Activated CD4-positive, alpha-beta memory T cell treated with anti-CD3 and anti-CD28 coated beads for 36 hours (primary cell): ENCODE results near the gene ARHGAP18. TPM values are rescaled to one million over a fixed set of nuclear protein-coding genes. Genes with fewer than 3 reads are reported as not detected.

Experiments used
- CTCF ChIA-PET: fragments of 350-600 bp; sonication (Branson Sonifier 250); formaldehyde crosslinking; loops from one replicate; lab custom pipeline; 2021; ENCODE audit warnings: antibody characterized with exemption, inconsistent platforms; lab: Charles Lee
- POLR2A ChIA-PET: fragments of 350-600 bp; sonication (Branson Sonifier 250); formaldehyde crosslinking; loops from one replicate; lab custom pipeline; 2021; ENCODE audit warnings: antibody characterized with exemption; lab: Charles Lee
- DNase-seq: peaks from one replicate; pipeline ENCODE4 v3.0.0-alpha.2; 2020
- H3K27ac Mint-ChIP-seq: one replicate; pipeline ENCODE4 v1.8.0; 2021; ENCODE audit warnings: mixed read lengths
- H3K27me3 Mint-ChIP-seq: one replicate; pipeline ENCODE4 v1.8.0; 2021; ENCODE audit warnings: mixed read lengths
- H3K36me3 Mint-ChIP-seq: one replicate; pipeline ENCODE4 v1.8.0; 2021; ENCODE audit warnings: mixed read lengths
- H3K4me1 Mint-ChIP-seq: one replicate; pipeline ENCODE4 v1.8.0; 2021; ENCODE audit warnings: low read depth, mixed read lengths
- H3K4me3 Mint-ChIP-seq: one replicate; pipeline ENCODE4 v1.8.0; 2021; ENCODE audit warnings: mild to moderate bottlenecking, mixed read lengths
- H3K9me3 Mint-ChIP-seq: one replicate; pipeline ENCODE4 v1.8.0; 2021; ENCODE audit warnings: mixed read lengths
- intact Hi-C: fragments of 100-400 bp; cut with micrococcal nuclease; formaldehyde crosslinking; loops from one replicate; pipeline ENCODE4 v1.15.1; 2023
- total RNA-seq, 2 experiments: library from RNA; stranded (reverse); gene quantifications; one replicate each; pipeline ENCODE4 v1.2.3, GENCODE V29; 2021

The ARHGAP18 gene
- total RNA-seq, 2 experiments from 2014 or later, result 7.0 to 9.2 TPM

DNA sequence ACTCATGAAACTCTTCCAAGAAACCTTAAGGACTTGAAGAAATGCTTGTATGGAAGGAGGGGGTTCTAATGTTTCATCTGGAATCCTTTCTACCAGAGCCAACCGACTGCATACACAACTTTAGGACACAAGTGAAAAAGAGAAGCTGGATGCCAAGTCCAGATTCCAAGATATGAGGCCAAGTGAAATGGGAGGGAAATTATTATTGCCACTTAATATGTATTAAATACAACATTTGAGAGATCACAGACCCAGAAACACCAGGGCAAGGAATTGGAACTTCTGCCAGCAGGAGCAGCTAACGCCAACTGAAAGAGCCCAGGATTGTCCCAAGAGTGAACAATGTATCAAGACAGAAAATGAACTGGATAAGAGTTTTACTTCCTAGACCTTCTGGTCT, 144.2 kb downstream of the ARHGAP18 start:
- no peak for DNase-seq
- ChIA-PET CTCF (interaction anchor here (1.1 to 4.2 kb wide), 7 partner anchors 9 to 237 kb away, joined by 3 to 55 read pairs (median 5); no protein-coding TSS in a partner anchor), POLR2A (interaction anchor here (0.8 to 1.3 kb wide), 2 partner anchors 17 to 182 kb away, joined by 3 read pairs; no protein-coding TSS in a partner anchor)
- Mint-ChIP-seq H3K9me3 (peaks cover 8% of the 10 kb centered on the region), H3K4me1 (no peaks in the 10 kb centered on the region), H3K4me3 (no peak overlapping the region), H3K36me3 (peaks cover under 1% of the 10 kb centered on the region), H3K27ac (no peak overlapping the region), H3K27me3 (no peaks in the 10 kb centered on the region)
- intact Hi-C loops, result no loop called here

DNA sequence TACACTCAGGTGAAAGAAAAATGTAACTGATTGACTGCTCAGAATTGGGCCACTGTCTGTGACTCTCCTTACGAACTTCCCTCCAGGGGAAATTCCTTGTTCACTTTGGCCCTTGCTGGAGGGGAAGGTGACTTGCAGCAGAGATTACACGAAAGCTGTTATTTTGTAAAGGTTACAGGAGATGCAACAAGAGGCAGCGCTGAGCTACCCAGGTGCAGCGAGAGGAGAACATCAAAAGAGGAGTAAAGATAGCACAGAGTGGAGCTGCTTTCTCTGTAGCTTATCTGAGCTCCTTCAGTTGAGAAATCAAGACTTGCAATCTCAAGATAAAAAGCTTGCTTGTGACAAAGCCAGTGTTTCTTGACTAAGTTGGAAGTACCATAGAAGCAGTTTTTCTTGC, 144.6 kb downstream of the ARHGAP18 start:
- H3K4me1 Mint-ChIP-seq, result no peaks in the 10 kb centered on the region
- no peaks in the 10 kb centered on the region for H3K36me3 Mint-ChIP-seq
- H3K4me3 Mint-ChIP-seq, result no peak overlapping the region
- no peaks in the 10 kb centered on the region for H3K27me3 Mint-ChIP-seq
- no peak overlapping the region for H3K27ac Mint-ChIP-seq
- intact Hi-C loops, result no loop called here
- ChIA-PET CTCF (interaction anchor here (1.1 to 4.2 kb wide), 7 partner anchors 10 to 237 kb away, joined by 3 to 55 read pairs (median 5); no protein-coding TSS in a partner anchor), POLR2A (interaction anchor here (0.8 to 1.3 kb wide), 2 partner anchors 17 to 183 kb away, joined by 3 read pairs; no protein-coding TSS in a partner anchor)
- H3K9me3 Mint-ChIP-seq, result peaks cover 4% of the 10 kb centered on the region
- DNase-seq, result no peak

DNA sequence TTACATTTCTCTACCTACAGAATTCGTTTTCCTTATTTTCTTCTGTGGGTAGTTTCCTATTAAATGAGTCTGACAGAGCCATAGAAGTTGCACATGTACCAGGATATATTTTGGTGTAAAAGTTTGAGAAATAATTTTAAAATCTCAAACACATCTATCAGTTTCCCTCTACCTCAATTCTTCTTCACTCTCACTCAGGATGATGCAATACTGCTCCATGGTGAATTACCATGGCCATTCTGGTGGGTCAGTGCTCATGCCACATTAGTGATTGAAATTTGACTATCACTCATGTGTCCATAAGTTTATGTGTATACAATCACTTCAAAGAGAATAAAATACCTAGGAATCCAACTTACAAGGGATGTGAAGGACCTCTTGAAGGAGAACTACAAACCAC, 151.7 kb downstream of the ARHGAP18 start:
- Mint-ChIP-seq H3K27me3 (no peaks in the 10 kb centered on the region), H3K27ac (no peak overlapping the region), H3K9me3 (no peaks in the 10 kb centered on the region), H3K36me3 (no peaks in the 10 kb centered on the region), H3K4me3 (no peak overlapping the region), H3K4me1 (no peaks in the 10 kb centered on the region)
- POLR2A ChIA-PET, result no interaction called here
- DNase-seq, result no peak
- CTCF ChIA-PET, result no interaction called here
- intact Hi-C loops, result no loop called here

DNA sequence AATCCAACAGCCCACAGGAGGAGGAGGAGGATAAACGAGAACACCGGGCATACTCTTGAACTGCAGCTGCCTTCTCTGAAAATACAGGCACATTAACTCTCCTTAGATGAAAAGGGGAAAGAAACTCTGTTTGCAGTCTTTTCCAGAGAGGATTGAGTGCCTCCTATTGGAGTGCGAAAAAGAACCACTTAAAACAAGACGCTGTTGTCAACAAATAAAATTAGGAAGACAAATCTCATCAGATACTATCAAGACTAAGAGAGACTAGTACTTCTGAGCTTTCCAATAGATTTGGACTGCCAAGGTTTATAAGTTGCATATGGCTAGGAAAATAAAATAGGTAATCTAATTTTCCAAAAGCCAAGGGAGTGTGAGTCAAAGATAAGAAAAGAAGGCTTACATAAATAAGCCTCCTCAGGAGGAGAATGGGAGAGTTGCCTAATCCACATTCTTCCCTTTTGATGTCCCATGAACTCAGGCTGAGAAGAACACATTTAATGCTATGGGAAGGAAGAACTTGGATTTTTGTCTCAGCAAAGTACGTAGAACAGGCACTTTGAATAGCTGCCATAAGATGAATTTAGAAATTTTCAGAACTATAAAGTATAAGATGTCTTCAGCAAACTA, 154.7 kb downstream of the ARHGAP18 start:
- Mint-ChIP-seq H3K4me3 (no peak overlapping the region), H3K9me3 (no peaks in the 10 kb centered on the region), H3K27ac (no peak overlapping the region), H3K4me1 (no peaks in the 10 kb centered on the region), H3K36me3 (no peaks in the 10 kb centered on the region), H3K27me3 (no peaks in the 10 kb centered on the region)
- ChIA-PET POLR2A (no interaction called here), CTCF (no interaction called here)
- intact Hi-C loops, result no loop called here
- DNase-seq, result no peak

DNA sequence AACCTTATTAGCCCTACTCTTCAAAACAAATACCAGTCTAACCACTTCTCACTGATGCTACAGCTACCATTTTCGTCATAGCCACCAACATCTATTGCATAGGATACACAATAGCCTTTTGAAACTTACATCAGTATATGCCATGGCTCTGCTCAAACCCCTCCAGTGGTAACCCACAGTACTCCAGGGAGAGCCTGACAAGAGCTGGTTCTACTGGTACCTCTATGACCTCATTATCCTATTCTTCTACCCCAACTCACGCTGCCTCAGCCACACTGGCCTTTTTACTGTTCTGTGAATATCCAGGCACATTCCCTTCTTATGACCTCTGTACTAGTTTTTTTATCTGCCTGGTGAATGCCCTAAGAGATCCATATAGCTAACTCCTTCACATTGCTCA, 157.6 kb downstream of the ARHGAP18 start:
- no peak for DNase-seq
- intact Hi-C loops, result no loop called here
- Mint-ChIP-seq H3K4me1 (no peaks in the 10 kb centered on the region), H3K36me3 (no peaks in the 10 kb centered on the region), H3K27ac (no peak overlapping the region), H3K27me3 (no peaks in the 10 kb centered on the region), H3K9me3 (no peaks in the 10 kb centered on the region), H3K4me3 (no peak overlapping the region)
- ChIA-PET CTCF (no interaction called here), POLR2A (no interaction called here)

DNA sequence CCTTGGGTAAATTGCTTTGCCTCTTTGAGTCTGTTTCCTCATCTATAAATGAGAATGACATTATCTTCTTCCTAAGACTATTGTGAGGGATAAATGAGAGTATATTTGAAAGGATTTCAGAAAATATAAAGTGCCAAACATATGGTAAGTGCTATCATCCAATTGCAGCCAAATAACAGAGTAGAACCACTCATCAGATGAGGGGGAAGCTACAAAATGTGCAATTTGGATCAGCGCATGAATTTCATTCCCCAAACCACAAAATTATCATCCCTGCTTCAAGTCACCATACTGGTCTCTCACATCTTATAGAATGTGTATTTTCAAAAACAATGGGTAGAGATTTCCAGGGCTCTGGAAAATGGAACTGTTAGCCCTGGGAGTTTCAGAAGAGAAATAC, 158.5 kb downstream of the ARHGAP18 start:
- Mint-ChIP-seq H3K4me3 (no peak overlapping the region), H3K4me1 (no peaks in the 10 kb centered on the region), H3K36me3 (no peaks in the 10 kb centered on the region), H3K27me3 (no peaks in the 10 kb centered on the region), H3K9me3 (no peaks in the 10 kb centered on the region), H3K27ac (no peak overlapping the region)
- DNase-seq, result no peak
- POLR2A ChIA-PET, result no interaction called here
- intact Hi-C loops, result no loop called here
- CTCF ChIA-PET, result no interaction called here

DNA sequence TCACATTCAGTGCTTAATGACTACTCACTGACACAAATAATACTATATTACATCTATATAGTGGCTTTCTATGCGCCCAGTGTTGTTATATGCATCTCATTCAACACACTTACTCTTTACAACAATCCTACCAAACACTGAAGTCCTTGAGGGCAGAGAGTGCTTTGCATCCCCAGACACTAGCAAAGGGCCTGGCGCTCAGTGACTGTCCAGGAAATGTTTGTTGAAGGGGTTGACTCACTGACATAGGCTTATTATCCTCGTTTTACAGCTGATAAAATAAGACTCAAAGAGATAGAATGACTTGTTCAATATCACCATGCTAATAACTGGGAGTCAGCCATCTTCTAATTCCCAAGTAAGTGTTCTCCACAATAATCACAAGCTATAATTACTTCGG, 163.3 kb downstream of the ARHGAP18 start:
- H3K9me3 Mint-ChIP-seq, result no peaks in the 10 kb centered on the region
- no peak for DNase-seq
- intact Hi-C loops, result no loop called here
- ChIA-PET POLR2A (no interaction called here), CTCF (interaction anchor here (0.6 to 0.8 kb wide), 2 partner anchors 44 to 229 kb away, joined by 3 read pairs; no protein-coding TSS in a partner anchor)
- no peaks in the 10 kb centered on the region for H3K27me3 Mint-ChIP-seq
- H3K36me3 Mint-ChIP-seq, result no peaks in the 10 kb centered on the region
- H3K4me1 Mint-ChIP-seq, result no peaks in the 10 kb centered on the region
- no peak overlapping the region for H3K4me3 Mint-ChIP-seq
- H3K27ac Mint-ChIP-seq, result no peak overlapping the region

DNA sequence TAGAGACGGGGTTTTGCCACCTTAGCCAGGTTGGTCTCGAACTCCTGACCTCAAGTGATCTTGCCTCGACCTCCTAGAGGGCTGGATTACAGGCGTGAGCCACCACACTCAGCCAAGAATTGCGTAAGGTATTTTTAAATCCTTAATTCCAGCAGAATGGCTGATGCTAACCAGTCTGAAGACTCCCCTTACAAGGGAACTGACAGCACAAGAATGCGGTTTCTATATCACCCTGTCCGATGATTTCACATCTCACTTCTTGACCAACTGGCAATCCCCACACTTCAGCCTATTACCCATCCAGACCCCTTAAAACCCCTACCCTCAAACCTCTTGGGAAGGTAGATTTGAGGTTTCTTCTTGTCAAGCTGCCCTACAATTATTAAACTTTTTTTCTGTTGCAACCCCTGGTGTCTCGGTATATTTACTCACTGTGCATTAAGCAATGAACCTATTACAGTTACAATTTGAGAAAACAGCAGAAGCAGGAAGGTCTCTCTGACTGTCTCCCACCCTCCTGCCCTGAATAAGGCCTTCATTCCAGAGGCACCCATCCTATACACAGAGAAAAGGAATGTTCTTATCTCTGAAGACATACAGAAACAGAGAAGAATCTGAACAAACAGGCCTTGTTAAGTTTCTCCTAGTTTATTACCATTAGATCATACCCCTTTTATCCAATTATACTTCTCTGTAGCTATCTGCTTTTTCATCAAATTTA, 164.9 kb downstream of the ARHGAP18 start:
- no peaks in the 10 kb centered on the region for H3K9me3 Mint-ChIP-seq
- ChIA-PET POLR2A (no interaction called here), CTCF (interaction anchor here (1.0 kb wide), 1 partner anchor 53 kb away, joined by 3 read pairs; no protein-coding TSS in a partner anchor)
- DNase-seq, result no peak
- no peaks in the 10 kb centered on the region for H3K4me1 Mint-ChIP-seq
- H3K36me3 Mint-ChIP-seq, result no peaks in the 10 kb centered on the region
- intact Hi-C loops, result no loop called here
- H3K27ac Mint-ChIP-seq, result no peak overlapping the region
- no peak overlapping the region for H3K4me3 Mint-ChIP-seq
- no peaks in the 10 kb centered on the region for H3K27me3 Mint-ChIP-seq

DNA sequence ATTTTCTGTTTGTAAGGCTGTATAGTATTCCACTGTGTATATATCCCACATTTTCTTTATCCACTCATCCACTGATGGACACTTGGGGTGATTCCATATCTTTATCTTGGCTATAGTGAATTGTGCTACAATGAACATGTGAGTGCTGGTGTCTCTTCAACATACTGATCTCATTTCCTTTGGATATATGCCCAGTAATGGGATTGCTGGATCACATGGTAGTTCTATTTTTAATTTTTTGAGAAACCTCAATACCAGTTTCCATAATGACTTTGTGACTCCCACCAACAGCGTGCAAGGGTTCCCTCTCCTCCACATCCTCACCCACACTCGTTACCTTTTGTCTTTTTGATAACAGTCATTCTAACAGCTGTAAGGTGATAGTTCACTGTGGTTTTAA, 166.0 kb downstream of the ARHGAP18 start:
- no peak for DNase-seq
- Mint-ChIP-seq H3K4me1 (no peaks in the 10 kb centered on the region), H3K9me3 (no peaks in the 10 kb centered on the region), H3K36me3 (no peaks in the 10 kb centered on the region), H3K4me3 (no peak overlapping the region), H3K27me3 (no peaks in the 10 kb centered on the region), H3K27ac (no peak overlapping the region)
- ChIA-PET POLR2A (no interaction called here), CTCF (no interaction called here)
- intact Hi-C loops, result no loop called here

DNA sequence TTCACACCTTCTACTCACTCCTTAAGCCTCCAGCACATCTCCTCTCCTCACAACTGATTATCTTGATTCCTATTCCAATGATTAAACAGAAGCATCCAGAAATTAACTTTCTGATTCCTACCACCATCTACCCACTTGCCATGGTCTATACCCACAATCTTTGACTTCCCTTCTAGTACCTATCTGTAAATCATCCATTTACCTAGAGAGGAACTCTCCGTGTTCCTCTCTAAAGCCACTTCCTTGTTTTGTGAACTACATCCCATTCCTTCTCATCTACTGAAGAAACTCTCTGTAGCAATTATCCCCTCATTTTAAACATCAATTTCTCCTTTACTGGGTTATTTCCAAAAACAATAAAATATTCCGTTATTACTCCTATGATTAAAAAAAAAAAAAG, 167.3 kb downstream of the ARHGAP18 start:
- ChIA-PET POLR2A (no interaction called here), CTCF (no interaction called here)
- Mint-ChIP-seq H3K4me1 (no peaks in the 10 kb centered on the region), H3K36me3 (no peaks in the 10 kb centered on the region), H3K9me3 (no peaks in the 10 kb centered on the region), H3K27ac (no peak overlapping the region), H3K27me3 (peaks cover 2% of the 10 kb centered on the region), H3K4me3 (no peak overlapping the region)
- intact Hi-C loops, result no loop called here
- DNase-seq, result no peak

DNA sequence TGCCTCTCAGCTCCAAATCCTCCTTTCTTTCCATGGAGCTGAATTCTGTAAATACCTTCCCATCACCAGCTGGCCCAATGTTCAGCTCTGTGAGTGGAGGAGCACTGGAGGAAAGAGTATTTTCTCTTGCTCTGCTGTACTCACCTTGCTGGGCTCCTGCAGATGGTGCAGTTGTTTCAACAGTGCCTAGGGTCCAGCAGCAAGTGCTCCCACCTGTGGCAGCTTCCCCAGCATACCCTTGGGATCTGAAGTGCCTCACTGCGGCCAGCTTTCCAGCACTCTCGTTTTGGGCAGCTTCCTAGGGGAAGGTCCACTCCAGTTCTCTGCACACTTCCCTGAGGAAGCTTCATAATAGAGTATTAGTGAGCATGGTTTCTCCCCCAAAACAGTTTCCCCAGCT, 170.9 kb downstream of the ARHGAP18 start:
- POLR2A ChIA-PET, result no interaction called here
- peaks cover 2% of the 10 kb centered on the region for H3K27me3 Mint-ChIP-seq
- CTCF ChIA-PET, result no interaction called here
- intact Hi-C loops, result no loop called here
- no peak overlapping the region for H3K27ac Mint-ChIP-seq
- H3K9me3 Mint-ChIP-seq, result no peaks in the 10 kb centered on the region
- H3K36me3 Mint-ChIP-seq, result no peaks in the 10 kb centered on the region
- H3K4me3 Mint-ChIP-seq, result no peak overlapping the region
- no peaks in the 10 kb centered on the region for H3K4me1 Mint-ChIP-seq
- no peak for DNase-seq

DNA sequence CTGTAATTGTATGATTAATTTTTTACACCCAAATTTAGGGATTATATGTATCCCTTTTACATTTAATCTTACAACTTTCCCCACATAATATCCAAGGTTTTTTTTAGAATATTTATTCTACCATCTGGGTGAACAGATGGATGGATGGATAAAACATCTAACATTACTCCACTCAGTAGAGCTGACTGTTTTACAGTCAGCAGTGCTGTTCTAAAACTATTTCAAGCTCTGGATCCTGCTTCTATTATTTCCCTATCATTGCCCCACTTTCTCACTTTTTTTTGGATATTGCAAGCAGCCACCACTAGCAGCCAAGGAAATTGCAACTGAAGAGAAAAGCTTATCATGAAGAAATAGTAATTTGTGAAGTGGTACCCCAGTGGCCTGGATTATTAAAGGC, 173.7 kb downstream of the ARHGAP18 start:
- Mint-ChIP-seq H3K4me1 (no peaks in the 10 kb centered on the region), H3K27me3 (peaks cover 2% of the 10 kb centered on the region), H3K9me3 (no peaks in the 10 kb centered on the region), H3K4me3 (no peak overlapping the region), H3K27ac (no peak overlapping the region), H3K36me3 (peaks cover 2% of the 10 kb centered on the region)
- DNase-seq, result no peak
- intact Hi-C loops, result no loop called here
- ChIA-PET POLR2A (no interaction called here), CTCF (no interaction called here)
